SU-DHL-6 (cell line): ENCODE data around the gene NHP2.

Experiments used
- H2AFZ ChIP-seq: fragments of 200-600 bp; sonication (generic); 2 replicates; pipeline ENCODE4 v1.6.1; 2014; ENCODE audit warnings: low read depth, mild to moderate bottlenecking, moderate library complexity, mixed read lengths, antibody characterized with exemption, low read length; ENCODE audit not compliant: severe bottlenecking
- H3F3A ChIP-seq: fragments of 200-600 bp; shearing (Covaris generic); 2 replicates; pipeline ENCODE4 v1.6.0; 2016; ENCODE audit warnings: antibody characterized with exemption, mild to moderate bottlenecking; ENCODE audit not compliant: insufficient read depth
- H3K27ac ChIP-seq: fragments of 200-600 bp; sonication (generic); 2 replicates; pipeline ENCODE4 v1.5.1; 2016; ENCODE audit warnings: low read depth, mild to moderate bottlenecking, low read length, moderate library complexity, mixed read lengths
- H3K27me3 ChIP-seq: fragments of 200-600 bp; sonication (generic), shearing (Covaris generic); 2 replicates; pipeline ENCODE4 v1.6.0; 2014; ENCODE audit warnings: mild to moderate bottlenecking, low read length
- H3K36me3 ChIP-seq: fragments of 200-600 bp; sonication (generic); 2 replicates; pipeline ENCODE4 v1.6.1; 2014; ENCODE audit warnings: mild to moderate bottlenecking, low read length, mixed read lengths
- H3K4me2 ChIP-seq: fragments of 300-600, 200-600 bp; shearing (Covaris generic), sonication (generic); 2 replicates; pipeline ENCODE4 v1.6.0; 2014; ENCODE audit warnings: low read length, low read depth, mild to moderate bottlenecking; ENCODE audit not compliant: poor library complexity, severe bottlenecking
- H3K4me3 ChIP-seq: fragments of 200-600 bp; sonication (generic); 2 replicates; pipeline ENCODE4 v1.5.1; 2014; ENCODE audit warnings: antibody characterized with exemption, low read length, mild to moderate bottlenecking, mixed read lengths; ENCODE audit not compliant: insufficient read depth, poor library complexity, severe bottlenecking
- H3K79me2 ChIP-seq: fragments of 200-600 bp; sonication (generic); 2 replicates; pipeline ENCODE4 v1.6.1; 2014; ENCODE audit warnings: mild to moderate bottlenecking, low read length, moderate library complexity; ENCODE audit not compliant: insufficient read depth
- H3K9ac ChIP-seq: fragments of 200-600 bp; sonication (generic); 2 replicates; pipeline ENCODE4 v1.7.0; 2014; ENCODE audit warnings: mild to moderate bottlenecking, low read length
- H3K9me2 ChIP-seq: fragments of 200-600 bp; sonication (generic); replicated peaks from 2 replicates; pipeline ENCODE4 v1.6.1; 2014; ENCODE audit warnings: low read length; ENCODE audit not compliant: insufficient read depth
- H3K9me3 ChIP-seq: fragments of 200-600 bp; sonication (generic); 2 replicates; pipeline ENCODE4 v1.6.1; 2014; ENCODE audit warnings: low read length, mixed read lengths; ENCODE audit not compliant: insufficient read depth
- H4K20me1 ChIP-seq: fragments of 200-600 bp; sonication (generic); 2 replicates; pipeline ENCODE4 v1.6.1; 2014; ENCODE audit warnings: low read depth, mild to moderate bottlenecking, antibody characterized with exemption, low read length, moderate library complexity, mixed read lengths
- CTCF ChIP-seq: fragments of 200-600 bp; sonication (generic); IDR thresholded peaks from one replicate; pipeline ENCODE4 v1.5.1; 2017; ENCODE audit warnings: antibody characterized with exemption, mild to moderate bottlenecking, low read length, moderate library complexity; ENCODE audit not compliant: insufficient read depth, poor library complexity, severe bottlenecking
- EZH2phosphoT487 ChIP-seq: fragments of 200-600 bp; sonication (generic), shearing (Covaris generic); conservative IDR thresholded peaks from 2 replicates; pipeline ENCODE4 v1.6.1; 2018; ENCODE audit warnings: mild to moderate bottlenecking, antibody characterized with exemption, low read length, moderate library complexity, mixed read lengths

The NHP2 gene

GRCh38 chr5:178104492-178104891 lies 49.2 kb downstream of the NHP2 start:
- H3K4me2 ChIP-seq = no peak overlapping the region
- H3K27me3 ChIP-seq = no peaks in the 10 kb centered on the region
- no peaks in the 10 kb centered on the region for H4K20me1 ChIP-seq
- no peak overlapping the region for H3K27ac ChIP-seq
- no peaks in the 10 kb centered on the region for H3F3A ChIP-seq
- H3K36me3 ChIP-seq = no peaks in the 10 kb centered on the region
- no peak overlapping the region for H3K9ac ChIP-seq
- no peak overlapping the region for H3K4me3 ChIP-seq
- no peak overlapping the region for H2AFZ ChIP-seq
- H3K9me2 ChIP-seq = no peaks in the 10 kb centered on the region
- no peaks in the 10 kb centered on the region for H3K9me3 ChIP-seq
- no peaks in the 10 kb centered on the region for H3K79me2 ChIP-seq
- TF ChIP-seq CTCF (no peak), EZH2phosphoT487 (no peak)

GRCh38 chr5:178103612-178104011 lies 50.1 kb downstream of the NHP2 start:
- Histone ChIP-seq H2AFZ (no peak overlapping the region), H3K4me3 (no peak overlapping the region), H3K27ac (no peak overlapping the region), H3K27me3 (no peaks in the 10 kb centered on the region), H4K20me1 (no peaks in the 10 kb centered on the region), H3K36me3 (no peaks in the 10 kb centered on the region), H3F3A (no peaks in the 10 kb centered on the region), H3K9me3 (no peaks in the 10 kb centered on the region), H3K4me2 (no peak overlapping the region), H3K9ac (no peak overlapping the region), H3K79me2 (no peaks in the 10 kb centered on the region), H3K9me2 (no peaks in the 10 kb centered on the region)
- TF ChIP-seq CTCF (no peak), EZH2phosphoT487 (no peak)
